Uterus (tissue), 2 donors: ENCODE measurements around the gene ZSWIM3.

Experiments
- POLR2A ChIP-seq, 2 donors: fragments of 450-650 bp; IDR thresholded peaks; one replicate each; pipeline ENCODE4 v1.6.1; 2016; ENCODE audit warnings: antibody characterized with exemption in 2 of 2, mild to moderate bottlenecking in 1 of 2, moderate library complexity in 1 of 2
- TF ChIP-seq, protein P1 (sequence below), 4 experiments: fragments of 200-600 bp in 2 of 4; fragments of 450-650 bp in 2 of 4; sonication (generic) in 2 of 4; IDR thresholded peaks; one replicate each; pipeline ENCODE4 v1.5.1; 2016 to 2019; ENCODE audit warnings: antibody characterized with exemption in 4 of 4, mild to moderate bottlenecking in 2 of 4, moderate library complexity in 1 of 4

DNA sequence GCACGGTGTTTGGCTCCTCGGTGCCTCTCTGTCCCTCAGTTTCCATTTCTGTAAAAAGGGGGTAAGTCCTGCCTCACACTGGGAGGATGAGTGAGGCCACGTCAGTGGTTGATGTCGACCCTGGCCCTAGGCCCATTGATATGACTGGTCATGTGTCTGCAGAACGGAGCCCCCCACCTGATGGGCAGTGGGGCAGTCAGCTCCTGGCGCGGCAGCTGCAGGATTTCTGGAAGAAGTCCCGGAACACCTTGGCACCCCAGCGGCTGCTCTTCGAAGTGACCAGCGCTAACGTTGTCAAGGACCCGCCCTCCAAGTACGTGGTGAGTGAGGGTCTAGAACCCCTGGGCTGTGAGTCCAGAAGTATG, 22.6 kb upstream of the ZSWIM3 start:
- TF ChIP-seq POLR2A (IDR thresholded peaks at IDR 0.05): no peak
- TF ChIP-seq, protein P1, sequence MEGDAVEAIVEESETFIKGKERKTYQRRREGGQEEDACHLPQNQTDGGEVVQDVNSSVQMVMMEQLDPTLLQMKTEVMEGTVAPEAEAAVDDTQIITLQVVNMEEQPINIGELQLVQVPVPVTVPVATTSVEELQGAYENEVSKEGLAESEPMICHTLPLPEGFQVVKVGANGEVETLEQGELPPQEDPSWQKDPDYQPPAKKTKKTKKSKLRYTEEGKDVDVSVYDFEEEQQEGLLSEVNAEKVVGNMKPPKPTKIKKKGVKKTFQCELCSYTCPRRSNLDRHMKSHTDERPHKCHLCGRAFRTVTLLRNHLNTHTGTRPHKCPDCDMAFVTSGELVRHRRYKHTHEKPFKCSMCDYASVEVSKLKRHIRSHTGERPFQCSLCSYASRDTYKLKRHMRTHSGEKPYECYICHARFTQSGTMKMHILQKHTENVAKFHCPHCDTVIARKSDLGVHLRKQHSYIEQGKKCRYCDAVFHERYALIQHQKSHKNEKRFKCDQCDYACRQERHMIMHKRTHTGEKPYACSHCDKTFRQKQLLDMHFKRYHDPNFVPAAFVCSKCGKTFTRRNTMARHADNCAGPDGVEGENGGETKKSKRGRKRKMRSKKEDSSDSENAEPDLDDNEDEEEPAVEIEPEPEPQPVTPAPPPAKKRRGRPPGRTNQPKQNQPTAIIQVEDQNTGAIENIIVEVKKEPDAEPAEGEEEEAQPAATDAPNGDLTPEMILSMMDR (IDR thresholded peaks at IDR 0.05): no peak
